K562 (cell line): ENCODE results near the gene MX1. TPM values are rescaled to one million over a fixed set of nuclear protein-coding genes. Genes with fewer than 3 reads are reported as not detected.

Experiments
- FOXK1 ChIP-seq: sonication (generic); formaldehyde crosslinking; IDR thresholded peaks from 2 replicates; pipeline ENCODE4 v1.8.0; 2022; ENCODE audit warnings: missing genetic modification reagents, mild to moderate bottlenecking, borderline replicate concordance
- MCM5 ChIP-seq: fragments of 450-650 bp; IDR thresholded peaks from 2 replicates; pipeline ENCODE4 v1.6.1; 2016; ENCODE audit warnings: low read depth
- MTF1 ChIP-seq: fragments of 250-450 bp; sonication (Bioruptor Pico); IDR thresholded peaks from 2 replicates; pipeline ENCODE4 v1.9.0; 2021; ENCODE audit warnings: moderate library complexity, mild to moderate bottlenecking, inconsistent platforms, borderline replicate concordance
- NFIC ChIP-seq: fragments of 450-650 bp; IDR thresholded peaks from 2 replicates; pipeline ENCODE4 v1.6.1; 2017; ENCODE audit warnings: mild to moderate bottlenecking, inconsistent platforms
- RUNX1 ChIP-seq: sonication (generic); IDR thresholded peaks from 2 replicates; pipeline ENCODE4 v1.6.1; 2016; ENCODE audit warnings: antibody characterized with exemption, low read depth
- SMARCB1 ChIP-seq: IDR thresholded peaks from 2 replicates; pipeline ENCODE4 v1.6.1; 2011; ENCODE audit warnings: improper control_type of control experiment, low read depth; ENCODE audit not compliant: insufficient read length
- ZNF224 ChIP-seq: sonication (generic); formaldehyde crosslinking; IDR thresholded peaks from 2 replicates; pipeline ENCODE4 v1.8.0; 2022; ENCODE audit warnings: mild to moderate bottlenecking, missing genetic modification reagents
- polyA plus RNA-seq, 8 experiments: library from polyadenylated mRNA; depleted of rRNA in 4 of 8; stranded (reverse) in 5 of 8; unstranded in 3 of 8; fragments of >200 nt; fragmentation: Nextera tagmentation in 2 of 8; fragmentation: Illumina TruSeq in 1 of 8; extraction: Ambion mirVana in 2 of 8; extraction: Trizol in 1 of 8; gene quantifications; 2 replicates each; pipeline versions ENCODE4 v1.2.1 to v1.2.3, GENCODE V29; 2011 to 2014; ENCODE audit warnings: inconsistent platforms in 1 of 8, missing spikeins in 1 of 8
- total RNA-seq, 7 experiments: library from RNA; depleted of rRNA in 6 of 7; stranded (reverse); fragments of >200 nt in 6 of 7; fragmentation: Illumina TruSeq in 2 of 7; extraction: Trizol in 2 of 7; gene quantifications; 2 replicates each; pipeline versions ENCODE4 v1.2.1 to v1.2.3, GENCODE V29; 2011 to 2021; ENCODE audit warnings: low replicate concordance in 1 of 7
- TF ChIP-seq, protein P1 (sequence below), 2 experiments: fragments of 450-650 bp in 1 of 2; sonication (generic) in 1 of 2; formaldehyde crosslinking in 1 of 2; IDR thresholded peaks; 2 replicates each; pipeline versions ENCODE4 v1.7.1 to v1.9.0; 2016 to 2022; ENCODE audit warnings: inconsistent platforms in 1 of 2, mild to moderate bottlenecking in 1 of 2, missing genetic modification reagents in 1 of 2

Gene MX1
- total and polyA plus RNA-seq, 9 of the 15 experiments (the other 6 are each of a cell fraction or from before 2014, with no cell fraction given) = 0.07 to 0.51 (median 0.21) TPM; not detected in 5

- TF ChIP-seq MTF1 (no peak), NFIC (peak; percentile 72), SMARCB1 (no peak), RUNX1 (no peak), FOXK1 (CRISPR knock-in tag) (no peak), ZNF224 (no peak), MCM5 (no peak)
- TF ChIP-seq, protein P1, sequence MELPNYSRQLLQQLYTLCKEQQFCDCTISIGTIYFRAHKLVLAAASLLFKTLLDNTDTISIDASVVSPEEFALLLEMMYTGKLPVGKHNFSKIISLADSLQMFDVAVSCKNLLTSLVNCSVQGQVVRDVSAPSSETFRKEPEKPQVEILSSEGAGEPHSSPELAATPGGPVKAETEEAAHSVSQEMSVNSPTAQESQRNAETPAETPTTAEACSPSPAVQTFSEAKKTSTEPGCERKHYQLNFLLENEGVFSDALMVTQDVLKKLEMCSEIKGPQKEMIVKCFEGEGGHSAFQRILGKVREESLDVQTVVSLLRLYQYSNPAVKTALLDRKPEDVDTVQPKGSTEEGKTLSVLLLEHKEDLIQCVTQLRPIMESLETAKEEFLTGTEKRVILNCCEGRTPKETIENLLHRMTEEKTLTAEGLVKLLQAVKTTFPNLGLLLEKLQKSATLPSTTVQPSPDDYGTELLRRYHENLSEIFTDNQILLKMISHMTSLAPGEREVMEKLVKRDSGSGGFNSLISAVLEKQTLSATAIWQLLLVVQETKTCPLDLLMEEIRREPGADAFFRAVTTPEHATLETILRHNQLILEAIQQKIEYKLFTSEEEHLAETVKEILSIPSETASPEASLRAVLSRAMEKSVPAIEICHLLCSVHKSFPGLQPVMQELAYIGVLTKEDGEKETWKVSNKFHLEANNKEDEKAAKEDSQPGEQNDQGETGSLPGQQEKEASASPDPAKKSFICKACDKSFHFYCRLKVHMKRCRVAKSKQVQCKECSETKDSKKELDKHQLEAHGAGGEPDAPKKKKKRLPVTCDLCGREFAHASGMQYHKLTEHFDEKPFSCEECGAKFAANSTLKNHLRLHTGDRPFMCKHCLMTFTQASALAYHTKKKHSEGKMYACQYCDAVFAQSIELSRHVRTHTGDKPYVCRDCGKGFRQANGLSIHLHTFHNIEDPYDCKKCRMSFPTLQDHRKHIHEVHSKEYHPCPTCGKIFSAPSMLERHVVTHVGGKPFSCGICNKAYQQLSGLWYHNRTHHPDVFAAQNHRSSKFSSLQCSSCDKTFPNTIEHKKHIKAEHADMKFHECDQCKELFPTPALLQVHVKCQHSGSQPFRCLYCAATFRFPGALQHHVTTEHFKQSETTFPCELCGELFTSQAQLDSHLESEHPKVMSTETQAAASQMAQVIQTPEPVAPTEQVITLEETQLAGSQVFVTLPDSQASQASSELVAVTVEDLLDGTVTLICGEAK (IDR thresholded peaks at IDR 0.05) = no peak
- TF ChIP-seq, protein P1 (CRISPR knock-in tag; IDR thresholded peaks at IDR 0.05) = no peak
Measured at GRCh38 chr21:41465176-41465781, 39.2 kb downstream of the MX1 start (continued).
